ENCODE measurements around the gene DOCK10.

DOCK10 gene

GRCh38 chr2:225076125-225076524 lies 33.9 kb upstream of the DOCK10 start:
- no peak overlapping the region for H3K4me3 ChIP-seq (ENCODE audit: low read length)
- TF ChIP-seq, protein P1, sequence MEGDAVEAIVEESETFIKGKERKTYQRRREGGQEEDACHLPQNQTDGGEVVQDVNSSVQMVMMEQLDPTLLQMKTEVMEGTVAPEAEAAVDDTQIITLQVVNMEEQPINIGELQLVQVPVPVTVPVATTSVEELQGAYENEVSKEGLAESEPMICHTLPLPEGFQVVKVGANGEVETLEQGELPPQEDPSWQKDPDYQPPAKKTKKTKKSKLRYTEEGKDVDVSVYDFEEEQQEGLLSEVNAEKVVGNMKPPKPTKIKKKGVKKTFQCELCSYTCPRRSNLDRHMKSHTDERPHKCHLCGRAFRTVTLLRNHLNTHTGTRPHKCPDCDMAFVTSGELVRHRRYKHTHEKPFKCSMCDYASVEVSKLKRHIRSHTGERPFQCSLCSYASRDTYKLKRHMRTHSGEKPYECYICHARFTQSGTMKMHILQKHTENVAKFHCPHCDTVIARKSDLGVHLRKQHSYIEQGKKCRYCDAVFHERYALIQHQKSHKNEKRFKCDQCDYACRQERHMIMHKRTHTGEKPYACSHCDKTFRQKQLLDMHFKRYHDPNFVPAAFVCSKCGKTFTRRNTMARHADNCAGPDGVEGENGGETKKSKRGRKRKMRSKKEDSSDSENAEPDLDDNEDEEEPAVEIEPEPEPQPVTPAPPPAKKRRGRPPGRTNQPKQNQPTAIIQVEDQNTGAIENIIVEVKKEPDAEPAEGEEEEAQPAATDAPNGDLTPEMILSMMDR (IDR thresholded peaks at IDR 0.05; ENCODE audit: insufficient read depth, low read depth, low read length, missing control alignments), result no peak
- no peak for DNase-seq (ENCODE audit: low read depth)

DNA sequence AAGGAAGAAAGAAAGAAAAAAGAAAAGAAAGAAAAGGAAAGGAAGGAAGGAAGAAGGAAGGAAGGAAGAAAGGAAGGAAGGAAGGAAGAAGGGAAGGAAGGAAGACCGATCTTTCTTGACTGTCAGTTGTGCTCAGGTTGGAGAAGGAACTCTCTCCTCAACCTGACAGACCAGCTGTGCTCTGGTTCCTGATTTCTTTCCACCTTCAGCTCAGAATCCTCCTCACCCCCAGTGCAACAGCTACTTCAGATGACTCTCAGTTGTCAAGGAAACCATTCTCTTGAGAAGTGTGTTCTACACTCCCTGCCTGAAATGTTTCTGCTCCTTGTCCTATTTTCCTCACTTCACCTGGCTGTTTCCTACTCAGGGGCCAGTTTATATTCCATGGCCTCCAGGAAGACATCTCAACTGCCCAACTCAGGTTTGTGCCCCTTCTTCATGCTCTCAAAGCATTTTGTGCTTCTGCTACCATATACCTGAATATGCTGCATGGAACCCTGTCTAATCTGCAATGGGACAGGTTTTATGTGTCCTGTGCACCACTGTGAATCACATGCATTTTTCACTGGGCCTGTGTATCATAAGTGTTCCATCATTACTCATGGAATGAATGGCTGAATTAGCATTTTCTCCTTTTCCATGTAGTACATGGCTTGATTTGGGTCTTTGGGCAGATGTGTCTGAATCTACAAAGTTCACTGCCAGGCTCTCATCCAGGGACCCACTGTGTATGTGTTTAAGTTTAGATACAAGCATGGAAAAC lies 32.8 kb upstream of the DOCK10 start:
- DNase-seq (ENCODE audit: low read depth), result peak; percentile 34
- H3K4me3 ChIP-seq (ENCODE audit: low read length), result no peak overlapping the region
- TF ChIP-seq, protein P1 (IDR thresholded peaks at IDR 0.05; ENCODE audit: insufficient read depth, low read depth, low read length, missing control alignments), result no peak

DNA sequence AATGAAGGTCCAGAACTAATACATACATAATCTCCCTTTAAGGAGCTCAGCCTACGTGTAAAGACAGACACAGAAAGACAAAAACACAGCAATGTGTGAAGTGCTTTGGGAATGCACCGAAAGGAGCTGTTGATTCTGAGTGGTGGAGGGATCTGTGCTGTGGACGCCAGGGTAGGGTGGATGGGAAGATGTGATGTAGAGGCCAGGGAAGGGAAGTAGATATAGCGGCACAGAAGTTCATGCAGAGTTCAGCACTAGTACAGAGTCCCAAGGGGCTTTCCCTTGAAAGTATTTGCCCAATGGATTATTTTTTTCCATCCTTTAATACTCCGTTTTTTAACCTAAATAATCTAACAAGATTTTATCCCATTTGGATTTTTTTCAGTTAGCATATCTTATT lies 32.1 kb upstream of the DOCK10 start:
- TF ChIP-seq, protein P1 (IDR thresholded peaks at IDR 0.05; ENCODE audit: insufficient read depth, low read depth, low read length, missing control alignments), result no peak
- no peak for DNase-seq (ENCODE audit: low read depth)
- H3K4me3 ChIP-seq (ENCODE audit: low read length), result no peak overlapping the region

DNA sequence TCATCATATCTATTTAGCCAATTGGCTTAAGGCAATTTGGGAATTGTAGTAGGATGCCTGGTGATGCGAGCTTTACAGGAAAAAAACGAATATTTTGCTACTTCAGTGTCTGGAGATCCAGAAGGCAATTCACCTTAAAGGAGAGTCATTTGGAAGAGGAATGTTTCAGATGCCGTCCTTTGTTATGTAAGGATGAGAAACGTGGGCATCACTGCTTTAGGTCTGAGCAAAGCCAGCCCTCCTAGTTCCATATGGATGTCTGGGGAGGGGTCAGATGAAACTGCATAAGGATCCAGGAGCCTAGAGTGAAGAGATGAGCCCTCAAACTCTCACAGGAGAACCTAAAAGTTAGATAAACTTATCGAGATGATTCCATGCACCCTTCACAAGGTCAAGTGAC lies 30.9 kb upstream of the DOCK10 start:
- DNase-seq (ENCODE audit: low read depth), result no peak
- TF ChIP-seq, protein P1 (IDR thresholded peaks at IDR 0.05; ENCODE audit: insufficient read depth, low read depth, low read length, missing control alignments), result no peak

GRCh38 chr2:225072444-225072843 lies 30.2 kb upstream of the DOCK10 start:
- TF ChIP-seq, protein P1 (IDR thresholded peaks at IDR 0.05; ENCODE audit: insufficient read depth, low read depth, low read length, missing control alignments), result no peak
- no peak overlapping the region for H3K4me3 ChIP-seq (ENCODE audit: low read length)
- DNase-seq (ENCODE audit: low read depth), result no peak

More for the DNA sequence above, 30.9 kb upstream of the DOCK10 start:
- no peak overlapping the region for H3K4me3 ChIP-seq (ENCODE audit: low read length)

- H3K4me3 ChIP-seq (ENCODE audit: low read length), result no peak overlapping the region
- no peak for DNase-seq (ENCODE audit: low read depth)
- TF ChIP-seq, protein P1 (IDR thresholded peaks at IDR 0.05; ENCODE audit: insufficient read depth, low read depth, low read length, missing control alignments), result no peak
These were observed 28.5 kb upstream of the DOCK10 start for GRCh38 chr2:225070811-225071210.

DNA sequence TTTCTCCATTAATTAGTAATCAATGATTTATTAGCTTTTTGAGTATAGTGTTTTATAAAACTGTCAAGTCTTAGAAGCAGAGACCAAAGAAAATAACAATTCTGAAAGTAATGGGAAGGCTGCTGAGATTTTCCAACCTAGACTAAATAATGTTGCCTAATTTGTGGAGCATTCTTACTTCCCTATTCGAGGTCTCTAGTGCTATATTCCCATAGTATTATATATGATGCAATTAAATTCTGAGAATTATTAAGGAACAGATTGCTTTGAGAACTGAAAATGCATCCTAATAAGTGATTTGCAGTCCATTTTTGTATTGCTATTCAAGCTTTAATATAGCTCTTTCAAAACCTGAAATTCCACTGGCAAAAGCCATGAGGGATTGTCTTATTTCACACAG lies 27.7 kb upstream of the DOCK10 start:
- H3K4me3 ChIP-seq (ENCODE audit: low read length), result no peak overlapping the region
- TF ChIP-seq, protein P1 (IDR thresholded peaks at IDR 0.05; ENCODE audit: insufficient read depth, low read depth, low read length, missing control alignments), result no peak
- no peak for DNase-seq (ENCODE audit: low read depth)

Measured in epithelial cell of esophagus (primary cell).